Chondrocyte (in vitro differentiated cells): ENCODE results near the gene FAM118A. TPM values are rescaled to one million over a fixed set of nuclear protein-coding genes. Genes with fewer than 3 reads are reported as not detected.
A peak's percentile ranks its signal among the peaks of the same experiment; 100 is the strongest.

Source experiments
- DNase-seq: peaks from one replicate; pipeline ENCODE4 v3.0.0; 2021; ENCODE audit warnings: mixed read lengths, low spot score
- H3K27ac Mint-ChIP-seq: one replicate; pipeline ENCODE4 v1.8.0; 2021; ENCODE audit warnings: mild to moderate bottlenecking, moderate library complexity, mixed read lengths; ENCODE audit not compliant: unreplicated experiment
- H3K27me3 Mint-ChIP-seq: 2 replicates; pipeline ENCODE4 v1.8.0; 2021; ENCODE audit warnings: low read depth, mixed read lengths
- H3K36me3 Mint-ChIP-seq: 2 replicates; pipeline ENCODE4 v1.8.0; 2021; ENCODE audit warnings: low read depth, mixed read lengths
- H3K4me1 Mint-ChIP-seq: 2 replicates; pipeline ENCODE4 v1.8.0; 2021; ENCODE audit warnings: low read depth, mild to moderate bottlenecking, mixed read lengths
- H3K4me3 Mint-ChIP-seq: one replicate; pipeline ENCODE4 v1.8.0; 2021; ENCODE audit warnings: mild to moderate bottlenecking, moderate library complexity, mixed read lengths; ENCODE audit not compliant: unreplicated experiment
- H3K9me3 Mint-ChIP-seq: 2 replicates; pipeline ENCODE4 v1.8.0; 2021; ENCODE audit warnings: low read depth, mixed read lengths
- CTCF ChIP-seq: fragments of 200-600 bp; sonication (generic); IDR thresholded peaks from 2 replicates; pipeline ENCODE4 v1.5.0; 2021; ENCODE audit warnings: antibody characterized with exemption, mild to moderate bottlenecking, moderate library complexity
- total RNA-seq: library from RNA; stranded (reverse); gene quantifications from 3 replicates; pipeline ENCODE4 v1.2.1, GENCODE V29; 2021

Gene FAM118A
- total RNA-seq, 1 donor from 2014 or later, result 68.7 TPM

GRCh38 chr22:45286854-45287551, 22.7 kb upstream of the FAM118A start:
- TF ChIP-seq CTCF, result no peak
- Mint-ChIP-seq H3K9me3 (no peaks in the 10 kb centered on the region), H3K27ac (peak overlapping the region; percentile 12), H3K4me1 (peaks cover 6% of the 10 kb centered on the region), H3K27me3 (peaks cover 18% of the 10 kb centered on the region), H3K4me3 (no peak overlapping the region), H3K36me3 (no peaks in the 10 kb centered on the region)
- DNase-seq, result no peak

GRCh38 chr22:45290410-45290936, 19.3 kb upstream of the FAM118A start:
- Mint-ChIP-seq H3K27me3 (peaks cover 2% of the 10 kb centered on the region), H3K27ac (no peak overlapping the region), H3K4me1 (peaks cover 1% of the 10 kb centered on the region), H3K9me3 (no peaks in the 10 kb centered on the region), H3K36me3 (no peaks in the 10 kb centered on the region), H3K4me3 (no peak overlapping the region)
- no peak for DNase-seq
- TF ChIP-seq CTCF, result no peak

- H3K27me3 Mint-ChIP-seq, result no peaks in the 10 kb centered on the region
- H3K4me3 Mint-ChIP-seq, result no peak overlapping the region
- H3K4me1 Mint-ChIP-seq, result no peaks in the 10 kb centered on the region
- no peak for TF ChIP-seq CTCF
- DNase-seq, result no peak
- no peaks in the 10 kb centered on the region for H3K9me3 Mint-ChIP-seq
- H3K27ac Mint-ChIP-seq, result no peak overlapping the region
- no peaks in the 10 kb centered on the region for H3K36me3 Mint-ChIP-seq
Observed at GRCh38 chr22:45291061-45291930, 18.4 kb upstream of the FAM118A start.

- Mint-ChIP-seq H3K4me1 (no peaks in the 10 kb centered on the region), H3K36me3 (no peaks in the 10 kb centered on the region), H3K9me3 (no peaks in the 10 kb centered on the region), H3K27me3 (no peaks in the 10 kb centered on the region), H3K4me3 (no peak overlapping the region), H3K27ac (no peak overlapping the region)
- no peak for TF ChIP-seq CTCF
- DNase-seq, result no peak
Observed at GRCh38 chr22:45291931-45292290, 17.8 kb upstream of the FAM118A start.

GRCh38 chr22:45292731-45293442, 16.8 kb upstream of the FAM118A start:
- TF ChIP-seq CTCF, result no peak
- H3K36me3 Mint-ChIP-seq, result no peaks in the 10 kb centered on the region
- H3K27me3 Mint-ChIP-seq, result no peaks in the 10 kb centered on the region
- H3K27ac Mint-ChIP-seq, result no peak overlapping the region
- H3K4me3 Mint-ChIP-seq, result no peak overlapping the region
- DNase-seq, result no peak
- H3K4me1 Mint-ChIP-seq, result no peaks in the 10 kb centered on the region
- no peaks in the 10 kb centered on the region for H3K9me3 Mint-ChIP-seq
